A673 (cell line): Measurements from ENCODE around the gene PHC2.

ENCODE experiments used
- CTCF ChIP-seq: fragments of 300-800, 200-600 bp; sonication (generic); conservative IDR thresholded peaks from 2 replicates; pipeline ENCODE4 v1.5.1; 2017; ENCODE audit warnings: low read depth, mild to moderate bottlenecking, antibody characterized with exemption, low read length, moderate library complexity, mixed read lengths
- EZH2 ChIP-seq: fragments of 200-600 bp; sonication (generic); IDR thresholded peaks from 2 replicates; pipeline ENCODE4 v1.6.1; 2017; ENCODE audit warnings: borderline replicate concordance, low read depth, mild to moderate bottlenecking, mixed read lengths, antibody characterized with exemption, low read length; ENCODE audit not compliant: poor library complexity, severe bottlenecking

- TF ChIP-seq CTCF = no peak
- TF ChIP-seq EZH2 = no peak
Observed at GRCh38 chr1:33305816-33306652, 124.9 kb downstream of the PHC2 start.
